Endothelial cell of umbilical vein (primary cell): ENCODE data around the gene PRPF18.

Source experiments
- EZH2 ChIP-seq: IDR thresholded peaks from 2 replicates; pipeline ENCODE4 v1.6.1; 2012; ENCODE audit warnings: borderline replicate concordance, low read depth, mild to moderate bottlenecking, moderate library complexity, low read length, inconsistent platforms; ENCODE audit not compliant: severe bottlenecking
- FOS ChIP-seq: IDR thresholded peaks from 2 replicates; pipeline ENCODE4 v1.6.1; 2011; ENCODE audit warnings: mild to moderate bottlenecking, low read length, moderate library complexity, borderline replicate concordance; ENCODE audit not compliant: insufficient read depth
- GATA2 ChIP-seq: IDR thresholded peaks from 2 replicates; pipeline ENCODE4 v1.7.0; 2011; ENCODE audit warnings: low read depth, mild to moderate bottlenecking, moderate library complexity, mixed read lengths, low read length; ENCODE audit not compliant: insufficient read length, insufficient read depth
- JUN ChIP-seq: IDR thresholded peaks from 2 replicates; pipeline ENCODE4 v1.6.1; 2011; ENCODE audit warnings: borderline replicate concordance, low read depth; ENCODE audit not compliant: insufficient read length, insufficient read depth
- MYC ChIP-seq: IDR thresholded peaks from one replicate; pipeline ENCODE4 v1.6.1; 2011; ENCODE audit warnings: mild to moderate bottlenecking, low read depth, low read length
- POLR2A ChIP-seq: IDR thresholded peaks from 2 replicates; pipeline ENCODE4 v1.6.1; 2012; ENCODE audit warnings: low read depth, mild to moderate bottlenecking, control low read depth, low read length
- POLR2AphosphoS5 ChIP-seq: IDR thresholded peaks from 2 replicates; pipeline ENCODE4 v1.6.1; 2012; ENCODE audit warnings: low read depth, mild to moderate bottlenecking, control low read depth, low read length, moderate library complexity; ENCODE audit not compliant: insufficient read depth
- TF ChIP-seq, protein P1 (sequence below), 2 donors: IDR thresholded peaks; 1 replicate in 1 of 2; 2 replicates in 1 of 2; pipeline ENCODE4 v1.5.1; 2011; ENCODE audit warnings: low read length in 2 of 2, mild to moderate bottlenecking in 2 of 2, moderate library complexity in 2 of 2, control low read depth in 1 of 2, inconsistent platforms in 1 of 2, low read depth in 1 of 2; ENCODE audit not compliant: insufficient read depth in 1 of 2; ENCODE audit errors: extremely low read depth in 1 of 2
- TF ChIP-seq, protein P2 (sequence below): IDR thresholded peaks from 2 replicates; pipeline ENCODE4 v1.6.1; 2011; ENCODE audit not compliant: insufficient read depth, insufficient read length

DNA sequence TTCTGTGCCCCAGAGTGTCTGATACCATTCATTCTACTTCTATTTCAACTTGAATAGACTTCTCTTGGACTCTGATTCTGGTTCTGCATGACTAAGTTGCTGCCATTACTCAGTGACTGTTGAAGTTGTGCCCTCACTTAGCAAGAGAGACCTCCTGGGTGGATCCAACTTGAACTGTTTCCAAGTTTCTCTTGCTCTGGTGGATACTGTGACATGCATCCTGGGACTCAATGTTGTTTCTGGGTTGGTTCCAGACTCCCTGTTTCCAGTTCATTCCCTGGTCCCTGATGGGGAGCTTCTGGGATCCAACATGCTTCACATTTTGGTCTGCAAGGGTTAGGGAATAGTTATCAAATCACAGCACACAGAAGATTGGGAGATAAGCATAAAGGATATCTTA lies 26.2 kb upstream of the PRPF18 start:
- TF ChIP-seq, protein P1, sequence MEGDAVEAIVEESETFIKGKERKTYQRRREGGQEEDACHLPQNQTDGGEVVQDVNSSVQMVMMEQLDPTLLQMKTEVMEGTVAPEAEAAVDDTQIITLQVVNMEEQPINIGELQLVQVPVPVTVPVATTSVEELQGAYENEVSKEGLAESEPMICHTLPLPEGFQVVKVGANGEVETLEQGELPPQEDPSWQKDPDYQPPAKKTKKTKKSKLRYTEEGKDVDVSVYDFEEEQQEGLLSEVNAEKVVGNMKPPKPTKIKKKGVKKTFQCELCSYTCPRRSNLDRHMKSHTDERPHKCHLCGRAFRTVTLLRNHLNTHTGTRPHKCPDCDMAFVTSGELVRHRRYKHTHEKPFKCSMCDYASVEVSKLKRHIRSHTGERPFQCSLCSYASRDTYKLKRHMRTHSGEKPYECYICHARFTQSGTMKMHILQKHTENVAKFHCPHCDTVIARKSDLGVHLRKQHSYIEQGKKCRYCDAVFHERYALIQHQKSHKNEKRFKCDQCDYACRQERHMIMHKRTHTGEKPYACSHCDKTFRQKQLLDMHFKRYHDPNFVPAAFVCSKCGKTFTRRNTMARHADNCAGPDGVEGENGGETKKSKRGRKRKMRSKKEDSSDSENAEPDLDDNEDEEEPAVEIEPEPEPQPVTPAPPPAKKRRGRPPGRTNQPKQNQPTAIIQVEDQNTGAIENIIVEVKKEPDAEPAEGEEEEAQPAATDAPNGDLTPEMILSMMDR (IDR thresholded peaks at IDR 0.05; ENCODE audit: extremely low read depth in 1 of 2, insufficient read depth in 1 of 2, low read depth in 1 of 2, low read length in 2 of 2): no peak
- TF ChIP-seq EZH2 (no peak), POLR2A (no peak), MYC (no peak), GATA2 (no peak), JUN (no peak), POLR2AphosphoS5 (no peak), FOS (no peak)
- TF ChIP-seq, protein P2, sequence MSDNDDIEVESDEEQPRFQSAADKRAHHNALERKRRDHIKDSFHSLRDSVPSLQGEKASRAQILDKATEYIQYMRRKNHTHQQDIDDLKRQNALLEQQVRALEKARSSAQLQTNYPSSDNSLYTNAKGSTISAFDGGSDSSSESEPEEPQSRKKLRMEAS: no peak
